ENCODE measurements around the gene MRPL41.
"Not testable (repeated sequence)": the region's sequence is repeated elsewhere in the genome, so short reads cannot be mapped to it uniquely, and the experiment has no call there.

Gene MRPL41

DNA sequence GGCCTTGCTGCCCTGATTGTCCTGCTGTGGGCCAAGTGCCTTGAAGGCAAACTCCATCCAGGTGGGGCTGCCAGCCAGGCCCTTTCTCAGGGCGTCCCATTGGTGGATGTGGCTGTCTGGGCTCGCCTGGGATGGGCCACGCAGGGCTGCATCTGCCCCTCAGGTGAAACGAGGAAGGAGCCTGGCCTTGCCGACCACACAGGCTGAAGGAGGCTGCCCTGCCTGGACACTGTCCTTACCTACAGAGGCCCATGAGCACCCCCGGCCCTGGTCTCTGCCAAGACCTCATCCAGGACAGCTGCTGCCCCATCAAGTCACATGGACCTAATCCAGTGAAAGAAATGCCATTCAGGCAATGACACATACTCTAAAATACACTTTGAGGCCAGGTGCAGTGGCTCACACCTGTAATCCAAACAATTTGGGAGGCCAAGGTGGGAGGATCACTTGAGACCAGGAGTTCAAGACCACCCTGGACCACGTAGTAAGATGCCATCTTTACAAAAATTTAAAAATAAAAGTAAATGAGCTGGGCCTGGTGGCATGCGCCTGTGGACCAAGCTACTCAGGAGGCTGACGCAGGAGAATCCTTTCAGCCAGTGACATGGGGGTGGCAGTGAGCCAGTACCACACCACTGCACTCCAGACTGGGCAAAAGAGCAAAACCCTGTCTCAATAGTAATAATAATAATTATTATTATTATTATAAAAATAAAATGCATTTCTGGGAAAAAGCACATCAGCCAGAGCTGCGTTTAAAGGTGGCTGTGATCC is 35.3 kb upstream of the MRPL41 start:
- in situ Hi-C loops (cut with HindIII; ENCODE audit: low sequenced_read_pairs) = no loop called here
- DNase-seq (ENCODE audit: low read depth) = no peak
- H3K4me3 ChIP-seq (ENCODE audit: low read depth, low read length) = no peak overlapping the region
- TF ChIP-seq CTCF (IDR thresholded peaks at IDR 0.05; ENCODE audit: low read depth, low read length, missing control alignments) = no peak

DNA sequence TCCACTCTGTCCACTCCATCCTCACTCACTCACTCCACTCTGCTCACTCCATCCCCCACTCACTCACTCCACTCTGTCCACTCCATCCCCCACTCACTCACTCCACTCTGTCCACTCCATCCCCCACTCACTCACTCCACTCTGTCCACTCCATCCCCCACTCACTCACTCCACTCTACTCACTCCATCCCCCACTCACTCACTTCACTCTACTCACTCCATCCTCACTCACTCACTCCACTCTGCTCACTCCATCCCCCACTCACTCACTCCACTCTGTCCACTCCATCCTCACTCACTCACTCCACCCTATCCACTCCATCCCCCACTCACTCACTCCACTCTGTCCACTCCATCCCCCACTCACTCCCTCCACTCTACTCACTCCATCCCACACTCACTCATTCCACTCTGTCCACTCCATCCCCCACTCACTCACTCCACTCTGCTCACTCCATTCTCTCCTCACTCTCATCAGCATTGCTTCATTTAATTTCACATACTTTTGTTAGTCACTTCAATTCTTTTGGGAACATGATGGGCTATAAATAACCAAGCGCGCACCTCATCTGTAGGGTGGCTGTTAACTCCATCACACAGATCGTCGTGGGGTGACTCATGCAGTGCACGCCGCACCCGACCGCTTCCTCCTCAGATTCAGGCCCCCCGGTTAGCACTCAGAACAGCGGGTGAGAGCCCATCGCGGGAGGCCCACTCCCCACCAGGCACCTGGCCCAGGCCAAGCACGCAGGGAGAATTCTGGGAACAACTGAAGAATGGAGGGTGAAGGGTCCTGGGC is 32.8 kb upstream of the MRPL41 start:
- DNase-seq (ENCODE audit: low read depth); H3K4me3 ChIP-seq (ENCODE audit: low read depth, low read length); in situ Hi-C loops (cut with HindIII; ENCODE audit: low sequenced_read_pairs): not testable (repeated sequence)

GRCh38 chr9:137519553-137519952 is 32.1 kb upstream of the MRPL41 start:
- no peak for DNase-seq (ENCODE audit: low read depth)
- in situ Hi-C loops (cut with HindIII; ENCODE audit: low sequenced_read_pairs) = no loop called here
- no peak for TF ChIP-seq CTCF (IDR thresholded peaks at IDR 0.05; ENCODE audit: low read depth, low read length, missing control alignments)
- no peak overlapping the region for H3K4me3 ChIP-seq (ENCODE audit: low read depth, low read length)

DNA sequence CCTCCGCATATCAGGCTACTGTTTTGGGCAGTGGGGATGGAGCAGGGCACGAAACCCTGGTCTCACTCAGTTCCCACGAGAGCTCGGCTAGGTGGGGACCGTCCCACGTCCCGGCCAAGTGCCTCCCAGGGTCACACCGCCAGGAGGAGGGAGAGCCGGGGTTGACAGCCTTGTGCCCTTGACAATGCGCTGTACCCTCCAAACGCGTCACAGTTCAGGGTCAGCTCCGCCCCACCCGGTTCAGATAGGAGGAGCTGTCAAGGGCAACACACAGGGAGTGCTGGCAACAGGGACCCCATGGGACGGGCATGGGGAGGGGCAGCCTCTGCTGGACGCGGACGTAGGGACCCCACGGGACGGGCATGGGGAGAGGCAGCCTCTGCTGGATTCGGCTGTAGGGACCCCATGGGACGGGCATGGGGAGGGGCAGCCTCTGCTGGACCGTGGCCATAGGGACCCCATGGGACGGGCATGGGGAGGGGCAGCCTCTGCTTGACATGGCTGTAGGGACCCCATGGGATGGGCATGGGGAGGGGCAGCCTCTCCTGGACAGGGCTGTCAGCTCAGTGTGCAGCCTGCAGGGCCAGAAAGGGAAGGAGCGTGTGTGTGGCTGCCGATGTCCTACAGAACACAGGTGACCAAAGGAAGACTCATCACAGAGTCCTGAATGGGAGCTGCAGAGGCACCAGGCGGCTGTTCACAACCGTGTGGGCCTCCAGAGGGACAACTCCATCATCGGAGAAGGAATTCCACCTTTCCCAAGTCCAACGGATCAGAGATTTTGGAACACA is 30.9 kb upstream of the MRPL41 start:
- no peak for DNase-seq (ENCODE audit: low read depth)
- TF ChIP-seq CTCF (IDR thresholded peaks at IDR 0.05; ENCODE audit: low read depth, low read length, missing control alignments) = no peak
- in situ Hi-C loops (cut with HindIII; ENCODE audit: low sequenced_read_pairs) = no loop called here
- H3K4me3 ChIP-seq (ENCODE audit: low read depth, low read length) = no peak overlapping the region

GRCh38 chr9:137521405-137521985 is 30.2 kb upstream of the MRPL41 start:
- no peak for TF ChIP-seq CTCF (IDR thresholded peaks at IDR 0.05; ENCODE audit: low read depth, low read length, missing control alignments)
- in situ Hi-C loops (cut with HindIII; ENCODE audit: low sequenced_read_pairs) = no loop called here

DNA sequence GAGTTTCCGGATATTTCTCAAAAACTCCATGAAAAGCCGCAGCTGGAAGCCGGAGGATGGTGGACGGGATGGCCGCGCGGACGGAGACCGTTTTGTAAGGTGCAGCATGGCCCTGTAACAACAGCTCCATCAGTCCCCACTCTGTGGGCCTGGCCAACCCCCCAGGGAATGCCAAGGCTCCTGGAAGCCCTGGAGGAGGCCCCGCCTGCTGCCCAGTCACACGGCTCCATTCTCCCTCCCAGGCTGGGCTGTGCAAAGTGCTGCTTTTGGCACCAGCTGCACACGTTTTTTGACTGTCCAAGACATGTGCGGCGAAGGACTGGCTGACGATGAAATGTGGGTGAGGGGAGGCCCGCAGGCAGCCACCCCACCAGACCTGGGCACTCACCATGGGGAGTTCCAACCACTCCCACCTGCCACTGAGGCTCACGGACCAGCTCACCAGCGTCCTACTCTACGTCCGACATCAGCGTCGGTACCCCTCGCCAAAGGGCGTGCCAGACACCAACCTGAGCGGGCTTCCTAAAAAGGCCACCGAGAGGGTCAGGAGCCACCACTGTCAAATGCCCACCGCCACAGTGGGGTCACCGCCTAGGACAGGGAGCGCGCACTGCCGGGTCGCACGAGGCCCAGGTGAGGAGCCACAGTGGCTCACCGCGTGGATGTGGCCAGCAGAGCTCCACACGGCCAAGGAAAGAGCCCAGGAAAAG is 28.8 kb upstream of the MRPL41 start:
- DNase-seq (ENCODE audit: low read depth) = no peak
- in situ Hi-C loops (cut with HindIII; ENCODE audit: low sequenced_read_pairs) = no loop called here
- no peak overlapping the region for H3K4me3 ChIP-seq (ENCODE audit: low read depth, low read length)
- TF ChIP-seq CTCF (IDR thresholded peaks at IDR 0.05; ENCODE audit: low read depth, low read length, missing control alignments) = no peak

More at GRCh38 chr9:137521405-137521985, 30.2 kb upstream of the MRPL41 start:
- no peak for DNase-seq (ENCODE audit: low read depth)
- H3K4me3 ChIP-seq (ENCODE audit: low read depth, low read length) = no peak overlapping the region
